Measurements from ENCODE around the gene GNG12.

The GNG12 gene

GRCh38 chr1:67696708-67697107 is 136.6 kb downstream of the GNG12 start:
- DNase-seq = no peak

GRCh38 chr1:67695963-67696362 is 137.3 kb downstream of the GNG12 start:
- no peak for DNase-seq

GRCh38 chr1:67691712-67692111 is 141.6 kb downstream of the GNG12 start:
- no peak for DNase-seq

GRCh38 chr1:67690411-67690810 is 142.9 kb downstream of the GNG12 start:
- DNase-seq = no peak

- no peak for DNase-seq
Measured at GRCh38 chr1:67690018-67690363, 143.3 kb downstream of the GNG12 start.

- DNase-seq = no peak
Measured at GRCh38 chr1:67689267-67690017, 143.8 kb downstream of the GNG12 start.

- no peak for DNase-seq
Measured at GRCh38 chr1:67688526-67689219, 144.6 kb downstream of the GNG12 start.

GRCh38 chr1:67687649-67688048 is 145.6 kb downstream of the GNG12 start:
- no peak for DNase-seq

GRCh38 chr1:67687198-67687545 is 146.1 kb downstream of the GNG12 start:
- no peak for DNase-seq

- DNase-seq = peak; percentile 73
Measured at GRCh38 chr1:67686267-67687197, 146.7 kb downstream of the GNG12 start.

GRCh38 chr1:67685558-67686266 is 147.6 kb downstream of the GNG12 start:
- peak; percentile 64 for DNase-seq

- peak; percentile 98 for DNase-seq
Measured at GRCh38 chr1:67685067-67685557, 148.2 kb downstream of the GNG12 start, which contains the start of gene GADD45A. Gene GADD45A, plus strand, starts transcription at chr1:67685201. Its CDS starts 294 bp downstream, at chr1:67685495.

- no peak for DNase-seq
Measured at GRCh38 chr1:67684526-67685066, 148.7 kb downstream of the GNG12 start.

- peak; percentile 35 for DNase-seq
Measured at GRCh38 chr1:67683766-67684525, 149.3 kb downstream of the GNG12 start.

- DNase-seq = no peak
Measured at GRCh38 chr1:67683316-67683715, 150.0 kb downstream of the GNG12 start.

- no peak for DNase-seq
Measured at GRCh38 chr1:67682659-67683197, 150.5 kb downstream of the GNG12 start.

GRCh38 chr1:67680486-67680885 is 152.8 kb downstream of the GNG12 start:
- DNase-seq = no peak

GRCh38 chr1:67679691-67680090 is 153.6 kb downstream of the GNG12 start:
- DNase-seq = no peak

GRCh38 chr1:67677930-67678329 is 155.3 kb downstream of the GNG12 start:
- DNase-seq = no peak

GRCh38 chr1:67677408-67677807 is 155.9 kb downstream of the GNG12 start:
- DNase-seq = no peak

- DNase-seq = no peak
Measured at GRCh38 chr1:67676946-67677345, 156.3 kb downstream of the GNG12 start.

All from activated CD4-positive, alpha-beta T cell treated with anti-CD3 and anti-CD28 coated beads, Interleukin-2, Interleukin-6, amounts not matched to agents 100 ng/mL and 50 ng/mL, durations not matched to agents 16 hours and 8 hours (primary cell).